Stimulated activated CD8-positive, alpha-beta memory T cell treated with anti-CD3 and anti-CD28 coated beads, Interleukin-15, amount 100 ng/mL, for 1 hour (primary cell): ENCODE results near the gene EPB41L3.
"Not testable (repeated sequence)": the region's sequence is repeated elsewhere in the genome, so short reads cannot be mapped to it uniquely, and the experiment has no call there.

Source experiments
- DNase-seq: peaks from one replicate; pipeline ENCODE4 v3.0.0-alpha.2; 2020; ENCODE audit warnings: low read depth

Gene EPB41L3

GRCh38 chr18:5543773-5544389, at the start of gene EPB41L3:
Gene EPB41L3 (minus strand): TSS chr18:5543997. CDS start chr18:5489183, 54,814 bp downstream.
- no peak for DNase-seq

- DNase-seq: no peak
Observed at GRCh38 chr18:5588529-5588928, 44.7 kb upstream of the EPB41L3 start.

DNA sequence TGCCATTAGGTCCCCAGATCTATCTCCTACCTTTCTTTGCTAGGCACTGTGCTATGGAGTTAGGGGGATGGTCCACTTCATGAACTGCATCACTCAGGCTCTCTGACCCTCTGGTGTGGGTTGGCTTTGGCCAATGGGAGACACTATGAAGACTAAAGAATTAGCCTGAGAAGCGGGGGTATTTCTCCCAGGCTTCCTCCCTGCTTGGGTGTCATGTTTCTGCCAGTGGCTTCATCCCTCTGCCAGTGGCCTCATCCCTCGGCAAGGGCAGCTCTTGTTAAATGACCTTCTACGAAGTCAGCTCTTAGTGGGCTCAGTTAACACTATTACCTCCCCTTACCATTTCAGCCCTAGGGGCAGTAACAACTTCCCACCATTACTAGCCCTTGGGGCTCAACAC, 41.9 kb upstream of the EPB41L3 start:
- no peak for DNase-seq

DNA sequence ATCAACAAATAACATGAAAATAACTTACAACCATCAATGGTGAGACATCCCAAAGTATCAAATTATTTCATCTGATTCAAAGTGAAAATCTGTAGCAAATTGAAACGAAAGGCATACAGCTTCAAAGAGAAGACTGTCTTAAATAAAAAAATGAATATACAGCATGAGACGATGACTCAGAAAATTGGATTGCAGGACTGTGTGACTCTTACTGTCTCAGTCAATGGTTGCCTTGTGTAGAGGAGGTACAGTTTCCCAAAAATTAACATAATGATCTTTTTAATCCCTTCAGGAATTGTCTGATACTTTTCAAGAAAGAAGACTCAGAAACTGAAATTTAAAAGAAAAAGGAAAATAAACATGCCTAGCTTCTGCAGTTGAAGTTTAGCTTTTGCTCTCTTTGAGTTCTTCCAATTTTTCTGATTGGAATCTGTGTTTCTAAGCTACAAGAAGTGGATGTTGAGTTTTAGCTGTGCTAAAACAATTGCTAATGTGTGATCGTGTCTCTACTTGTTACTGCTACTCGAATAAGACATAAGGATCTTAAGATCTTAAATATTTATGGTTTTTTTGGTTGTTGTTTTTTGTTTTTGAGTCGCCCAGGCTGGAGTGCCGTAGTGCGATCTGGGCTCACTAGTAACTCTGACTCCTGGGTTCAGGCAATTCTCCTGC, 41.1 kb upstream of the EPB41L3 start:
- DNase-seq: no peak

GRCh38 chr18:5582849-5583681, 39.3 kb upstream of the EPB41L3 start:
- DNase-seq: no peak

GRCh38 chr18:5582076-5582475, 38.3 kb upstream of the EPB41L3 start:
- no peak for DNase-seq

GRCh38 chr18:5574843-5575242, 31.0 kb upstream of the EPB41L3 start:
- no peak for DNase-seq

- DNase-seq: no peak
Observed at GRCh38 chr18:5571666-5572065, 27.9 kb upstream of the EPB41L3 start.

DNA sequence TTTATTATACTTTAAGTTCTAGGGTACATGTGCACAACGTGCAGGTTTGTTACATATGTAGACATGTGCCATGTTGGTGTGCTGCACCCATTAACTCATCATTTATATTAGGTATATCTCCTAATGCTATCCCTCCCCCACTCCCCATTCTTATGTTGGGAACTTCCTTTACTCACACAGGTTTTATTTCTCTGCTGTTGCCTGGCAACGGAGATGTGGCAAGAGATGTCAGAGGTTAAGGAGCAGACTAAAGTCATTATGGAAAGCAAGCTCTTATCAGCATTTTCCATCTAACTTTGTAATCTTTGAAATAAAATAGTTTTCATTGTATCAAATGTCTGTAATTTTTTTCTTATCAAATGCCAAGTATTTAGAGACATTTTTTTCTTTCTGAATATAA, 26.8 kb upstream of the EPB41L3 start:
- DNase-seq: not testable (repeated sequence)

GRCh38 chr18:5568416-5568815, 24.6 kb upstream of the EPB41L3 start:
- no peak for DNase-seq

GRCh38 chr18:5558851-5559250, 15.1 kb upstream of the EPB41L3 start:
- no peak for DNase-seq

DNA sequence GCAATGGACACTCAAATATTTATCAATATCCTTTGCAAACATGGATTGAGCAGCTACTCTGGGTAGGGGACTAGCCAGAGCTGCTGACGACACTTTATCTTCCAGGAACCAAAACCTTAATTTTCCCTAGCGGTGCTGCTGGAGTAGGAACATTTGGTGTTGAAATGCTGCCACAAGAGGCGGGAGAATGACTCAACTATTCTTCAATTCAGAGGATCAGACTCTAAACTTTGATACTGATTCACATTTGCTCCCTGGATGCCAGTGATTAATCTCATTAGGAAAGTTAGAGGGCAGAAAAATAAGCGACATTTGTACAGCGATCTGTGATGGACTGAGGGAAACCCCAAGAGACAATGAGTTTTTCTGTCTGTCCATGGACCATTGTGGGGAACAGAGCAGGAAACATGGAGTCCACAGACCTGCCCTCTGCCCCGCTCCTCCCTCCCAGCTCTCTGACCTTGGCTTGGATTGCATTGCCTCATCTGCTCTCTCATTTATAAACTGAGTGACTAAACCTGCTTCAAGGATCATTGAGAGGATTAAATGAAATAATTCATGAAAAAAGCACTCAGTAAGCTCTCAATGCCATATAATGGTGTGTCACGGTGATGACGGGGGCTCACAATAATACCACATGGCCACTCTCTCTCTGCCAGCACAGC, 12.6 kb upstream of the EPB41L3 start:
- no peak for DNase-seq

- DNase-seq: no peak
Observed at GRCh38 chr18:5554629-5555028, 10.8 kb upstream of the EPB41L3 start.

- DNase-seq: no peak
Observed at GRCh38 chr18:5546660-5547059, 2.9 kb upstream of the EPB41L3 start.

DNA sequence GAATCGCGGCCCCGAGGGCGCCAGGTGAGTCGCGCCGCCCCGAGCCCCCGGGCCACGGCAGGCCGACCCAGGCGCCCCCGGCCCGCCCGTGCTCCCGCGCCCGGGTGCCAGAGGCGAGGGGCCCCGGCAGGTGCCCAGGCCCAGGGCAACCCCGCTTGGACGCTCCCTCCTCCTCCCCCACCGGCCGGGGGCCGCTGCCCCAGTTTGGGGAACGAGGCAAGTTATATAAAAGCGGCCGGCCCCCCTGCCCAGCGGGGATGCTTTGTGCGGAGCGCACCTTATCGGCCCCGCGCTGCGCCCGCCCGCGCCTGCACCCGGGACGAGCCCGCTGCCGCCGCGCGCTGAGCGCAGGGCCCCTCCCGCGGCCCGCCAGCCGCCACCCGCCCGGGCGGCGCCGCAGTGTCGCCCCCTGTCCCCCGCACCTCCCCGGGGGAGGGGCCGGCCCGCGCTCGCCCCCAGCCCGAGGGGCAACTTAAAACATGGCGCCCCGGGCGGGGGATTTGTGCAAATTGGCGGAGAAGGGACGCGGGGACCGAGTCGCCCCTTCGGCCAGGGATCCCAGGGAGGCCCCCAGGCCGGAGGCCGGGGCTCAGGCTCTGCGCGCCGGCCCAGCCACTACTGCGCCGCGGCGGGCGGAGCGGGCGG, 639 bp downstream of the EPB41L3 start:
- no peak for DNase-seq

DNA sequence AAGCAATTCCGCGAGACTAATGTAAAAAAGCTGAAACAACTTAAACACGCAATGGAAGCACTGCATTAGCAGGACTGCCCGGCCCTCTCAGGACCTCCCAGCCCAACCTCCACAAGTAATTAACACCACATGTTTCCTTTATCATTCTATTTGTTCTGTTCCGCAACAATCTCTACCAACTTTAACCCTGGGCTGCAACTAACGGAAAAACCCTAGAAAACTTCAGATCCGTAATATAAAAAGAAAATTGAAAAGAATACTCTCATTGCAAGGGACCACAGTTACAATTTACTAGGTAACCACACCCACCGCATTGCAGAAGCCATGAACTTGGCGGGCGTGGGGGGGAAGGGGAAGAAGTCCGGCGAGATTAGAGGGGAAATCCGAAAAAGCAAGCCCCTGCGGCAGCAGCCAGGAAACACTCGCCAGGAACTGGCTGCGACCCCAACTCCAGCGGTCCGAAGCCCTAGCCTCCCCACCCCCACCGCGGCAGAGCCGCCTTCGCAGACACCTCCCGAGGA, 1.2 kb downstream of the EPB41L3 start:
- DNase-seq: no peak

- no peak for DNase-seq
Observed at GRCh38 chr18:5541644-5542043, 2.2 kb downstream of the EPB41L3 start.

- no peak for DNase-seq
Observed at GRCh38 chr18:5539391-5539790, 4.4 kb downstream of the EPB41L3 start.

DNA sequence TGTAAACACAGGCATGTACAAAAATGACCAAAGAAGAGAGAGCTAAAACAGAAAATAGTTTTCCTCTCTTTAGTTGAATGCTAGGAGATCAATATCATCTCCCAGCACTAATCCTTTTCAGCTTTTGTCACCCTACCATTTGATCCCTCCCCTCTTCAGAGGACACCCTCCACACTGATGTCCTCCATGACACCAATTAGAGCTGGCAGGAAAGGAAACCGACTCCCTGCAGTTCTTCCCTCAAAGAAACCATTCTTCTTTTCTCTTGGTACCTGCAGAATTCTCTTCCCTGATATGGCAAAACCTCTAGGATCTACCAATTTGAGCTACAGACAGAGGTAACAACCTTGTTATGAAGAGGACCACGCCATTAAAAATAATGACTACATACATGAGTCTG, 5.3 kb downstream of the EPB41L3 start:
- DNase-seq: no peak

DNA sequence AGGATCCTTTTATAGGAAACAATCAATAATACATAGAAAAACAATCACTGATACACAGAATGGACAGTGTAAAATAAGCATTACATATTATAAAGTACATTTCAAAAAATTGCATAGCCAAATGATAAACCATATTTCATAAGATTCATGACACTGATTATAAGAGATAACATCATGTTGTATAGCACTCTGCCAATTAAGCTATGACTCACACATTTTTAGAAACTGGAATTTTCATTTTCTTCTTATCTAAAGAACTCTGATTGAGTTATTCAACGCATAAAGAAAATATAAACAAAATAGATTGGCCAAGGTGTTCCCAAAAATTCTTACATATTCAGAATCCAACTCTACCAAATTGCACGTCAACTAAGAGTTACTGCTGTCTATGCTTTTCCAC, 5.9 kb downstream of the EPB41L3 start:
- no peak for DNase-seq

- DNase-seq: no peak
Observed at GRCh38 chr18:5534845-5535244, 9.0 kb downstream of the EPB41L3 start.

DNA sequence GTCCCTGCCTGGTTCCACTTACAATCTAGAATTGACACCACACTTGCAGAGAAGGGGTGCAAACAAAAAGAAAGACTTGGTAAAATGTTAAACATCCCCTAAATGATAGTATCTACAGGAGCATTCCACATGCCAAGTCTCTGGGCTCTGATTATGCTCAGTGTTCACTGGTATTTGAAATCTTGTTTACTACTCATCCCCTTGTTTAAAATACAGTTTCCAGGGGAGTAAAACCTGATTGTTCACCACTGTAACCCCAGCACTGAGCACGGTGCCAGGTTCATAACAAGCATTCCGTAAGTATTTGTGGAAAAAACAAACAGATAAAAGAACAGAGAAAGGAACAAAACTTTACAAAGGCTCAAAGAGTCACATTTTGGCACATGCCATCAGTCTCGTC, 11.7 kb downstream of the EPB41L3 start:
- no peak for DNase-seq
